ENCODE measurements around the gene GREB1L.

The GREB1L gene

DNA sequence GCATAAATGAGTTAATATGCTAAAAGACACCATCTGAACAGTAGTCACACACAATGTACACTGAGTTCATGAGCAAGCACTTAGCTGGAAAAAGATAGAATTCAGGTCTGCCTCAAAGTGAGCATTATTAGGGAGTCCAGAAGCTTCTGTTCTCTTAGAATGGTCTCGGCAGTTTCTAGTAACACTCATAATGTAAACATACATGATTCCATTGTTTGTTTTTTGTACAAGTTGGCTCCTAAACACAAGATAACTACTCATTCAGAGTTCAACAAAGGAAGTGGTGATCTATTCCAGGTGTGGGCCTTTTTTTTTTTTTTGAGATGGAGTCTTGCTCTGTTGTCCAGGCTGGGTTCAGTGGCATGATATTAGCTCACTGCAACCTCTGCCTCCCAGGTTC lies 292.3 kb downstream of the GREB1L start:
- no peak for DNase-seq (ENCODE audit: insufficient read length, low spot score)
- TF ChIP-seq, protein P1, sequence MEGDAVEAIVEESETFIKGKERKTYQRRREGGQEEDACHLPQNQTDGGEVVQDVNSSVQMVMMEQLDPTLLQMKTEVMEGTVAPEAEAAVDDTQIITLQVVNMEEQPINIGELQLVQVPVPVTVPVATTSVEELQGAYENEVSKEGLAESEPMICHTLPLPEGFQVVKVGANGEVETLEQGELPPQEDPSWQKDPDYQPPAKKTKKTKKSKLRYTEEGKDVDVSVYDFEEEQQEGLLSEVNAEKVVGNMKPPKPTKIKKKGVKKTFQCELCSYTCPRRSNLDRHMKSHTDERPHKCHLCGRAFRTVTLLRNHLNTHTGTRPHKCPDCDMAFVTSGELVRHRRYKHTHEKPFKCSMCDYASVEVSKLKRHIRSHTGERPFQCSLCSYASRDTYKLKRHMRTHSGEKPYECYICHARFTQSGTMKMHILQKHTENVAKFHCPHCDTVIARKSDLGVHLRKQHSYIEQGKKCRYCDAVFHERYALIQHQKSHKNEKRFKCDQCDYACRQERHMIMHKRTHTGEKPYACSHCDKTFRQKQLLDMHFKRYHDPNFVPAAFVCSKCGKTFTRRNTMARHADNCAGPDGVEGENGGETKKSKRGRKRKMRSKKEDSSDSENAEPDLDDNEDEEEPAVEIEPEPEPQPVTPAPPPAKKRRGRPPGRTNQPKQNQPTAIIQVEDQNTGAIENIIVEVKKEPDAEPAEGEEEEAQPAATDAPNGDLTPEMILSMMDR (IDR thresholded peaks at IDR 0.05; ENCODE audit: insufficient read depth, missing control alignments) = no peak
- no peak for FAIRE-seq

DNA sequence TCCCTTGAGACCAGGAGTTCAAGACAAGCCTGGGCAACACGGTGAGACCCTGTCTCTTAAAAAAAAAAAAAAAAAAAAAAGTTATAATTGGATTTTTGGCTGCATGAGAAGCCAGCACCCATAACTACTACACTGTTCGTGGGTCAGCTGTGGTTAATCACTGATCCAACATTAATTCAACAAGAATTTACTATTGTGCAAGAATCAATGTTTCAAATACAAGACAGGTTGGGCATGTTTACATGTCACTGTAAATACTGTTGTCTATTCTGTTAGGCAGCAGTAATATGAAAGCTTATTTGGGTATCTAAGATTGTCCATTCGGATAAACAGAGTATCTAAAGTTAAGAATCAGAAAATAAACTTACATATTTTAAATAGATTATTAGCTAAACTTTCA lies 296.2 kb downstream of the GREB1L start:
- DNase-seq (ENCODE audit: insufficient read length, low spot score) (no peak), FAIRE-seq (no peak)
- TF ChIP-seq, protein P1 (IDR thresholded peaks at IDR 0.05; ENCODE audit: insufficient read depth, missing control alignments) = no peak

DNA sequence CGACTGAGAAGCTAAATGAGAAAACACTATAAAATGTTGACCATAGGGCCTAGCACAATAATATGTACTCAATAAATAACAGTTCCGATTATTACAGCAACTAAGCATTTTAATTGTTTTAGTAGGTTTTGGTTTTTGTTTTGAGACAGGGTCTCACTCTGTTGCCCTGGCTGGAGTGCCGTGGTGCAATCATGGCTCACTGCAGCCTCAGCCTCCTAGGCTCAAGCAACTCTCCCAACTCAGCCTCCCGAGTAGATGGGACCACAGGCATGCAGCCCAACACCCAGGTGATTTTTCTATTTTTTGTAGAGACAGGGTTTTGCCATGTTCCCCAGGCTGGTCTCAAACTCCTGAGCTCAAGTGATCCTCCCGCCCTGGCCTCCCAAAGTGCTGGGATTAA lies 304.4 kb downstream of the GREB1L start:
- no peak for FAIRE-seq
- TF ChIP-seq, protein P1 (IDR thresholded peaks at IDR 0.05; ENCODE audit: insufficient read depth, missing control alignments) = no peak
- DNase-seq (ENCODE audit: insufficient read length, low spot score) = no peak

DNA sequence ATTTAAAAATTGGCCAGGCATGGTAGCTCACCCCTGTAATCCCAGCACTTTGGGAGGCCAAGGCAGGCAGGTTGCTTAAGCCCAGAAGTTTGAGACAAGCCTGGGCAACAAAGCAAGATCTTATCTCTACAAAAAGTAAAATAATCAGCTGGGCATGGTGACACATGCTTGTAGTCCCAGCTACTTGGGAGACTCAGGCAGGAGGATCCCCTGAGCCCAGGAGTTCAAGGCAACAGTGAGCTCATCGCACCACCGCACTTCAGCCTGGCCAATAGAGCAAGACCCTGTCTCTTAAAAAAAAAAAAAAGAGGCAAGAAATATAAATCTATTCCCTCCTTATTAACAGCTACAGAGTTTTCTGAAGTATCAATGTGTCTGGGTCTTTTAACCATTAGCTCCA lies 306.6 kb downstream of the GREB1L start:
- FAIRE-seq = no peak
- no peak for DNase-seq (ENCODE audit: insufficient read length, low spot score)
- TF ChIP-seq, protein P1 (IDR thresholded peaks at IDR 0.05; ENCODE audit: insufficient read depth, missing control alignments) = no peak

DNA sequence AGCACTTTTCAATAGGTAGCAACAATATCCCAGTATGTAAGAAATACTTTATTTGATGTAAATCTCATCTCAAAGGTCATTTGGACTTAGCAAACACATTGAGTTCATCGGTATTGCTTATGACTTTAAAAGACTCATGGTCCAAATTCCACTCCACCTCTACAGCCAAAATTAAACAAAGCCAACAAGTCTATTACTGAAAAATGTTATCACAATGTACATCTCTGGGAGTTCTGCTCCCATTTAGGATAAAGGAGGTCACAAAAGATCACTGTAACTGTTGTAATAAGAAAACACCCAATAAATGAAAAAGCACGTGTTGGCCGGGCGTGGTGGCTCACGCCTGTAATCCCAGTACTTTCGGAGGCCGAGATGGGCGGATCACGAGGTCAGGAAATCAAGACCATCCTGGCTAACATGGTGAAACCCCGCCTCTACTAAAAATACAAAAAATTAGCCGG lies 308.5 kb downstream of the GREB1L start:
- DNase-seq (ENCODE audit: insufficient read length, low spot score) (no peak), FAIRE-seq (no peak)
- TF ChIP-seq, protein P1 (IDR thresholded peaks at IDR 0.05; ENCODE audit: insufficient read depth, missing control alignments) = no peak

DNA sequence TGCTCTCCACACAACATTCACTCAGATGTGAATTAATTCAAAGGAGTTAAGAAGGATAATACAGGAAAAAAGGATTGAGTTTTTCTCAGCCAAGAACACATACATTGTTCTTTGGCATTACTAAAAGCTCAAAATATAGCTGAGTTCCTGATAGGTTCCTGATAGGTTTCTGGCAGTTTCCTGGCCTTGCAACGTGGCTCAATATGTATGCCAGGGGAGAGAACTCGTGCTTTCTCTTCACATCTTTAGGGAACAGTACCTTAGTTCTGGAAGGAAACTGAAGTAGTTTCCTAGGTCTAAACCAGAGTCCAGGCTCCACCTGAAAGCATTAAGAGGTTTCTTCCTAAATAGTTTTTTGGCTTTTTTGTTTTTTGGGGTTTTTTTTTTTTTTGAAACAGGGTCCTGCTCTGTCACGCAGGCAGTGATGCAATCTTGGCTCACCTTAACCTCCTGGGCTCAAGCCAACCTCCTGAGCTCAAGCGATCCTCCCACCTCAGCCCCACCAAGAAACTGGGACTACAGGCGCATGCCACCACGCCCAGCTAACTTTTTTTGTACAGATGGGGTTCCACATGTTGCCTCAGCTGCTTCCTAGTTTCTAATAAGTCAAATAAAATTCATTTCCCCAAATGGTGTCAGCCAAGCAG lies 315.7 kb downstream of the GREB1L start:
- no peak for DNase-seq (ENCODE audit: insufficient read length, low spot score)
- TF ChIP-seq, protein P1 (IDR thresholded peaks at IDR 0.05; ENCODE audit: insufficient read depth, missing control alignments) = no peak
- FAIRE-seq = no peak

DNA sequence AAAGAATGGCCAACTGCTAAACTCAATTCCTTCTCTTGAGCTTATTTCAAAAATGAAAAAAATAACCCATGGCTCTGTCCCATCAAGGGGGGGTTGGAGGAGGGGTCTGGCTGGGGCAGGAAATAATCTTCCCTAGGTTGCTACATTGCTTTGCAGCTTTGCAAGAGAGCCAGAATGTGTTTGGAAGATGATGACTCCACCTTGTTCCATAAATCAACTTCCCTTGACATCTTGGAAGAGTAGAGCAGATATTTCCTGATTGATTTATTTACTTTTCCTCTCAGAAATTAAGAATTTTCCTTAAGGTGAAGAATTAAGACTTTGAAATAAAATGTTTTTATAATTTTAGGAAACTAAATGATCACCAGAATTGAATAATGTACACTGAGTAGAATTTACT lies 317.2 kb downstream of the GREB1L start:
- DNase-seq (ENCODE audit: insufficient read length, low spot score) = no peak
- TF ChIP-seq, protein P1 (IDR thresholded peaks at IDR 0.05; ENCODE audit: insufficient read depth, missing control alignments) = no peak
- FAIRE-seq = peak; percentile 16

Data from D721Med (cell line).